ENCODE results near the gene GOLM1. TPM values are rescaled to one million over a fixed set of nuclear protein-coding genes. Genes with fewer than 3 reads are reported as not detected.

GOLM1 gene
- total and polyA plus RNA-seq, 2 of the 4 experiments (the other 2 are of a cell fraction): 54.8 to 59.2 TPM

GRCh38 chr9:86057491-86057890 is 41.9 kb downstream of the GOLM1 start:
- H4K5ac ChIP-seq (ENCODE audit: low read depth, low read length): no peak overlapping the region
- ATAC-seq (ENCODE audit: low read depth): no peak
- no peak overlapping the region for H2AK5ac ChIP-seq (ENCODE audit: low read depth, low read length)
- TF ChIP-seq POLR2A (IDR thresholded peaks at IDR 0.05; ENCODE audit: low read depth, low read length) (no peak), NFE2L2 (IDR thresholded peaks at IDR 0.05; ENCODE audit: low read depth, low read length) (no peak), MAZ (IDR thresholded peaks at IDR 0.05; ENCODE audit: borderline replicate concordance, low read depth, low read length) (no peak), FOS (IDR thresholded peaks at IDR 0.05; ENCODE audit: low read depth, low read length) (no peak), CEBPB (IDR thresholded peaks at IDR 0.05; ENCODE audit: low read depth, low read length) (no peak), BHLHE40 (IDR thresholded peaks at IDR 0.05; ENCODE audit: low read depth, low read length) (no peak), USF2 (IDR thresholded peaks at IDR 0.05; ENCODE audit: low read depth, low read length) (no peak), ELK1 (IDR thresholded peaks at IDR 0.05; ENCODE audit: borderline replicate concordance, low read depth, low read length) (no peak), SMC3 (IDR thresholded peaks at IDR 0.05; ENCODE audit: low read depth, low read length) (no peak), RAD21 (IDR thresholded peaks at IDR 0.05; ENCODE audit: low read length) (no peak), CHD1 (IDR thresholded peaks at IDR 0.05; ENCODE audit: low read depth, low read length) (no peak)
- no peak overlapping the region for H4K91ac ChIP-seq (ENCODE audit: insufficient read depth, low read depth, low read length)
- no peak for DNase-seq
- H3K14ac ChIP-seq (replicated peaks; ENCODE audit: low read depth, low read length): no peak overlapping the region
- H3K4ac ChIP-seq (ENCODE audit: low read depth, low read length): no peak overlapping the region
- no peak overlapping the region for H4K8ac ChIP-seq (ENCODE audit: low read depth in 2 of 2, low read length in 2 of 2)
- H2AFZ ChIP-seq (replicated peaks; ENCODE audit: low read length, poor library complexity): no peak overlapping the region
- no peak overlapping the region for H2BK20ac ChIP-seq (ENCODE audit: low read depth, low read length)
- H2BK5ac ChIP-seq (ENCODE audit: low read depth, low read length, poor library complexity, severe bottlenecking): no peak overlapping the region
- no TSS peak for BruUV-seq (replicated peaks)
- no peak overlapping the region for H2AK9ac ChIP-seq (replicated peaks; ENCODE audit: low read depth, low read length, poor library complexity)
- no peak overlapping the region for H3K23ac ChIP-seq (ENCODE audit: low read depth, low read length)
- no peaks in the 10 kb centered on the region for H3K4me1 ChIP-seq (ENCODE audit: control insufficient read depth, insufficient read depth, low read length)
- H3K9me3 ChIP-seq (ENCODE audit: control insufficient read depth, insufficient read depth, low read length): no peaks in the 10 kb centered on the region
- no peaks in the 10 kb centered on the region for H3K27me3 ChIP-seq (ENCODE audit: control insufficient read depth, insufficient read depth, low read length)
- H3K4me3 ChIP-seq (ENCODE audit: insufficient read depth, low read depth, low read length): no peak overlapping the region
- no peak overlapping the region for H3K56ac ChIP-seq (ENCODE audit: extremely low read depth, insufficient read depth, low read length)
- no peak overlapping the region for H2BK120ac ChIP-seq (ENCODE audit: low read depth, low read length)
- no peak overlapping the region for H3K9ac ChIP-seq (ENCODE audit: low read depth, low read length)
- H2BK15ac ChIP-seq (ENCODE audit: low read depth, low read length): no peak overlapping the region
- dilution Hi-C loops (cut with HindIII; ENCODE audit: low sequenced_read_pairs, unreplicated experiment): no loop called here
- H4K20me1 ChIP-seq (ENCODE audit: insufficient read depth, low read length): no peaks in the 10 kb centered on the region
- in situ Hi-C loops (cut with MboI; ENCODE audit: low sequenced_read_pairs): no loop called here
- H3K79me1 ChIP-seq (ENCODE audit: low read depth in 1 of 2, low read length in 2 of 2): peaks cover 9 to 15% of the 10 kb centered on the region in 2 experiments; a peak in 3 of 4 replicates
- CTCF ChIA-PET: no interaction called here
- no peak overlapping the region for H3K4me2 ChIP-seq (ENCODE audit: low read depth, low read length)
- H3K27ac ChIP-seq (ENCODE audit: insufficient read depth, low read length): no peak overlapping the region
- no peak overlapping the region for H3K18ac ChIP-seq (ENCODE audit: low read depth, low read length)
- intact Hi-C loops (cut with micrococcal nuclease): no loop called here
- POLR2A ChIA-PET (ENCODE audit: unreplicated experiment): no interaction called here
- peaks cover 16% of the 10 kb centered on the region for H3K9me1 ChIP-seq (ENCODE audit: insufficient read depth, low read length)
- no peaks in the 10 kb centered on the region for H3K36me3 ChIP-seq (ENCODE audit: control insufficient read depth, insufficient read depth, low read length)
- 100% methylated on average over 2 of the region's 13 CpGs; no CpG with 5 or more reads in 1 of the 2 experiments for WGBS, 2 experiments (ENCODE audit: extremely low coverage in 2 of 2, insufficient read length in 1 of 2)

Data from IMR-90 (cell line).